GM19397 (cell line): ENCODE data around the gene SLC10A3.

Experiments
- ATAC-seq: cut with Tn5 transposase; IDR thresholded peaks from one replicate; pipeline ENCODE4 v1.9.1; 2021; ENCODE audit warnings: mild to moderate bottlenecking, moderate library complexity; ENCODE audit not compliant: unreplicated experiment

SLC10A3 gene

GRCh38 chrX:154490414-154491083 lies at the start of gene SLC10A3:
TSS of gene SLC10A3 (minus strand) at chrX:154490629. CDS start at chrX:154488940, 1,689 bp downstream.
- ATAC-seq = peak; percentile 73

GRCh38 chrX:154539077-154539476 lies 48.6 kb upstream of the SLC10A3 start:
- no peak for ATAC-seq

- ATAC-seq = no peak
These were observed 45.5 kb upstream of the SLC10A3 start for GRCh38 chrX:154535892-154536291.

GRCh38 chrX:154534526-154535322 lies 44.3 kb upstream of the SLC10A3 start:
- ATAC-seq = peak; percentile 71

GRCh38 chrX:154532690-154533089 lies 42.3 kb upstream of the SLC10A3 start:
- no peak for ATAC-seq

- ATAC-seq = no peak
These were observed 41.2 kb upstream of the SLC10A3 start for GRCh38 chrX:154531626-154532025.

- no peak for ATAC-seq
These were observed 39.9 kb upstream of the SLC10A3 start for GRCh38 chrX:154530286-154530685.

GRCh38 chrX:154529206-154529612 lies 38.8 kb upstream of the SLC10A3 start:
- no peak for ATAC-seq

- ATAC-seq = no peak
These were observed 36.7 kb upstream of the SLC10A3 start for GRCh38 chrX:154526901-154527675.

- ATAC-seq = no peak
These were observed 35.4 kb upstream of the SLC10A3 start for GRCh38 chrX:154525606-154526490.

- ATAC-seq = no peak
These were observed 29.0 kb upstream of the SLC10A3 start for GRCh38 chrX:154519389-154519788.

GRCh38 chrX:154517101-154517781 lies 26.8 kb upstream of the SLC10A3 start:
- ATAC-seq = no peak

GRCh38 chrX:154516656-154517100 lies 26.2 kb upstream of the SLC10A3 start:
- ATAC-seq = no peak

GRCh38 chrX:154515966-154516655 lies 25.7 kb upstream of the SLC10A3 start, which contains the start of gene FAM3A:
TSS of gene FAM3A (minus strand) at chrX:154516232. CDS start at chrX:154515772, 460 bp downstream.
- ATAC-seq = peak; percentile 93

- peak; percentile 2 for ATAC-seq
These were observed 24.9 kb upstream of the SLC10A3 start for GRCh38 chrX:154515090-154515965.

- no peak for ATAC-seq
These were observed 23.3 kb upstream of the SLC10A3 start for GRCh38 chrX:154513716-154514115.

GRCh38 chrX:154512879-154513553 lies 22.6 kb upstream of the SLC10A3 start:
- ATAC-seq = no peak

GRCh38 chrX:154511761-154512160 lies 21.3 kb upstream of the SLC10A3 start:
- ATAC-seq = no peak
